Mucosa of stomach (tissue), 1 donor: Measurements from ENCODE around the gene ETNK2.

ENCODE experiments used
- H3K27me3 ChIP-seq: one replicate; pipeline ENCODE4 v1.7.0; 2013; ENCODE audit warnings: mild to moderate bottlenecking, low read length; ENCODE audit not compliant: control insufficient read depth, insufficient read depth
- H3K36me3 ChIP-seq: one replicate; pipeline ENCODE4 v1.7.0; 2013; ENCODE audit warnings: low read length; ENCODE audit not compliant: control insufficient read depth, insufficient read depth
- H3K4me1 ChIP-seq: one replicate; pipeline ENCODE4 v1.7.0; 2013; ENCODE audit warnings: mild to moderate bottlenecking, low read length; ENCODE audit not compliant: control insufficient read depth, insufficient read depth
- H3K4me3 ChIP-seq: one replicate; pipeline ENCODE4 v1.7.0; 2013; ENCODE audit warnings: low read length
- H3K9ac ChIP-seq: one replicate; pipeline ENCODE4 v1.7.0; 2013; ENCODE audit warnings: mild to moderate bottlenecking, low read length, moderate library complexity
- H3K9me3 ChIP-seq: one replicate; pipeline ENCODE4 v1.7.0; 2013; ENCODE audit warnings: mild to moderate bottlenecking, low read length, moderate library complexity; ENCODE audit not compliant: control insufficient read depth
- donor health status: Pancreatic carcinoma.

The ETNK2 gene, protein sequence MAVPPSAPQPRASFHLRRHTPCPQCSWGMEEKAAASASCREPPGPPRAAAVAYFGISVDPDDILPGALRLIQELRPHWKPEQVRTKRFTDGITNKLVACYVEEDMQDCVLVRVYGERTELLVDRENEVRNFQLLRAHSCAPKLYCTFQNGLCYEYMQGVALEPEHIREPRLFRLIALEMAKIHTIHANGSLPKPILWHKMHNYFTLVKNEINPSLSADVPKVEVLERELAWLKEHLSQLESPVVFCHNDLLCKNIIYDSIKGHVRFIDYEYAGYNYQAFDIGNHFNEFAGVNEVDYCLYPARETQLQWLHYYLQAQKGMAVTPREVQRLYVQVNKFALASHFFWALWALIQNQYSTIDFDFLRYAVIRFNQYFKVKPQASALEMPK

DNA sequence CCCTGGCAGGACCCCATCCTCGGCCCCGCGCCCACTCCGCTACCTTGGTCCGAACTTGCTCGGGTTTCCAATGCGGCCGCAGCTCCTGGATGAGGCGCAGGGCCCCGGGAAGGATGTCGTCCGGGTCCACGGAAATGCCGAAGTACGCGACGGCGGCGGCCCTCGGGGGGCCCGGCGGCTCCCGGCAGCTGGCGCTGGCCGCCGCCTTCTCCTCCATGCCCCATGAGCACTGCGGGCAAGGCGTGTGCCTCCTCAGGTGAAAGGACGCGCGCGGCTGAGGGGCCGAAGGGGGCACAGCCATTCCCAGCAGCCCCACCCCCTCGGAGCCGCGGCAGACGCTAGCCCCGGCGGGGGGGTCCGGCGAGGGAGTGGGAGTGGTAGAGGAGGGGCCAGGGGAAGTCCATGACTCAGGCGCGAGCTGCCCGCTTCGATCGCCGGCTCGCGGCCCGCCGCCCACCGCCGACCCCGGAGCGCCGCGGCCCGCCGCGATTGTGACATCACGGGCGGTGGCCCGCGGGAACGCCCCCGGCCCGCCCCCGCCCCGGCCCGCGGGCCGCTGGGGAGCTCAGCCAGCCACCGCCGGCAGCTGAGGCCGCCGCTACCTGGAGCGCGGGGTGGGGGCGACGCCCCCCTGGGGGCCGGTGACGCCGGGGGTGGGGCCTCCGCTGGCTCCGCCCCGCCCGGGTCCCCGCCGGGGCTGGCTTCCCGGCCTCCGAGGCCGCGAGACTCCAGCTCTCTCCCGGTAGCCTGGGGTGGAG, at the start of gene ETNK2:
Gene ETNK2, minus strand, starts transcription at position 493 of the 758 bp plus-strand sequence. Its CDS starts 192 bp downstream, at position 301.
- peak within 1 kb of the TSS; percentile 50 for H3K9ac ChIP-seq
- peaks cover 17% of the 10 kb centered on the region for H3K27me3 ChIP-seq
- H3K4me1 ChIP-seq, result no peaks in the 10 kb centered on the region
- no peak within 1 kb of the TSS for H3K4me3 ChIP-seq
- no peaks in the 10 kb centered on the region for H3K36me3 ChIP-seq
- no peaks in the 10 kb centered on the region for H3K9me3 ChIP-seq

DNA sequence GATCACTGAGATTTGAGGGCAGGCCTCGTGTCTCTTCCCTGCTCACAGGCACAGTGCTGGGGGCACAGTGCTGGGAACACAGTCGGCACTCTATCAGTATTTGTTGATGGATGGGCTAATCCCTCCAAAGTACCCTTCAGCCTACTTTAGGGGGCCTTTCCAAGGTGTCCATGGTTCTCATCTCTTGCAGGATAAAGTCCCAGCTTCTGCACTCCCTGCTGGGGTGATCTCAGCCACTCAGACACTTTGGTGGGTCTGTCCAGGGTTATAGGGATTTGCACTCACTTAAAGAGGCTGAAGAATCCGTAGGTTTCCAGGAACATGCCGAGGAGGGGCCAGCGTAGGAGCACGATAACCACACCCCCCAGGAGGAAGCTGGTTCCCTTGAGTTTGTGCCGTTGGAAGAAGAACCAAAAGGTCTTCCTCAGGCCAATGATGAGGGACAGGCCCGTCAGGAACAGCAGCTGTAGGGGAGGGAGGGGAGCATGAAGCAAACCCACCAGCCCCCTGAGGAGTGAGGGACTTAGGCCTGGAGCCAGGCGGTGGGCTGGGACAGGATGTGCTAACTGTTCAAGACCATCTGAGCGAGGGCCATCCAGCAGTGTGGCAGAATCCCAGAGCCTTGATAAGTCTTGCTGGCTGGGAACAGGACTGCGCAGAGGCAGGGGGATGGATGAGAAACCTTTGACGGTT, 49.6 kb upstream of the ETNK2 start:
- Histone ChIP-seq H3K36me3 (no peaks in the 10 kb centered on the region), H3K27me3 (no peaks in the 10 kb centered on the region), H3K9ac (no peak overlapping the region), H3K4me3 (no peak overlapping the region), H3K9me3 (no peaks in the 10 kb centered on the region), H3K4me1 (no peaks in the 10 kb centered on the region)

DNA sequence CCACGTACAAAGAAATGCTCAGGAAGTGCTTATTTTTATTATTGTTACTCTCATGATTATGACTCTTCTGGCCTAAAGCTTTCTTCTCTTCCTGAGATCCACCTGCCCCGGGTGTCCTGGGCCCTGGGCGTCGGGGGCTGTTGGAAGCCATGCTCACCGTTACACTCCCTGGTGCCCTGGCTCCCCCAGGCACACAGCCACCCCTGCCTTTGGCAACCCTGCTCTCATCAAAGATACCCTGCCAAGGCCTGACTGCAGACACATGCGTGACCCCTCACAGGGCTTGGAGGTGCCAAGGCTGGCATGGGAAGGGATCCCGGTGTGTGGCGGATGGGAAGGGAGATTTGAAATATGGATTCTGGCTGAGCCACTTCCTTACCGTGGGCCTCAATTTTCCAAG, 47.7 kb upstream of the ETNK2 start:
- no peaks in the 10 kb centered on the region for H3K36me3 ChIP-seq
- H3K4me1 ChIP-seq, result peaks cover 3% of the 10 kb centered on the region
- no peak overlapping the region for H3K4me3 ChIP-seq
- H3K9ac ChIP-seq, result no peak overlapping the region
- no peaks in the 10 kb centered on the region for H3K27me3 ChIP-seq
- no peaks in the 10 kb centered on the region for H3K9me3 ChIP-seq

DNA sequence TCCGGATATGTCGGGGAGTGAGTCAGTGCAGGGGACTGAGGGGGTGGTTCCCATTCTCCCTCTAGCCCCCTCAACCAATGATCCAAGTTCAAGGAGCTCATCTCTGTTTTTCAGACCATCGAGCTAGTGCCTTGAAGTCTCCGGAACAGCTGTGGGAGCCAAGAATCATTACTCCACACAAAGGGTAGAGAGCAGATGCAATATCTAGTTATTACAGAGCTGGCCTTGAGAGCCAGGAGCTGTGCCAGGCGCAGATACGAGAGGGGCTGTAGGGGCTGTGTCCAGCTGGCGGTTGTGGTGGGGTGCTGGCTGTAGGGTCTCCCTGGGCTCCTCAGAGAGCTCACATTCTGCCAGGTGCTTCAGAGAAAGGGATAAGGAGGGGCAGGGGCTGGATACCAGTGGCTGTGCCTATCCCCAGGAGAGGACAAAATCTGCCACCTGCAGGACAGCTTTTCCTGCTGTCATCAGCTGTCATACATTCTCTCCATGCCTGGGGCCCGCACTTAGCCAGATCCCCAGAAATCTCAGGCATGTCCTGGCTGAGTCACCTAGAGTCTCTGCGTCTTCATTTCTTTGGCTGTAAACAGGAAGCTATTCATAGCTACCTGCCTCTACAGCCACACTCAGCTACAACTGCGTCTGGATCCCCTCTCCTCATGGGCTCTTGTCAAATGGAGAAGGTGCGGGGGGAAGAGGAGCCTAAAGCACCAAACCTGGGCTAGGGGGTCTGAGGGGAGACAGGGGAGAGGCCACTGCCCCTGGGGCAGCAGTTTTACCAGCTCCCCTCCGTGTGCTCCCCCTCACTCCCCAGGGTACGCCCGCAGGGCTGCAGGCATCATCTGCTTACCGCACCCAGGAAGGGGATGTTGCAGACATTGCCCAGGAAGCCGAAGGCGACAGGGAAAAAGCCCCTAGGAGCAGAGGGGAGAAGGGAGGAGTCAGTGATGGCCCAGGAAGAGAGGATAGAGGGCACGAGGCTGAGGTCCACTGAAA, 46.8 kb upstream of the ETNK2 start:
- Histone ChIP-seq H3K27me3 (no peaks in the 10 kb centered on the region), H3K4me3 (no peak overlapping the region), H3K4me1 (peaks cover 10% of the 10 kb centered on the region), H3K9me3 (no peaks in the 10 kb centered on the region), H3K36me3 (no peaks in the 10 kb centered on the region), H3K9ac (no peak overlapping the region)

DNA sequence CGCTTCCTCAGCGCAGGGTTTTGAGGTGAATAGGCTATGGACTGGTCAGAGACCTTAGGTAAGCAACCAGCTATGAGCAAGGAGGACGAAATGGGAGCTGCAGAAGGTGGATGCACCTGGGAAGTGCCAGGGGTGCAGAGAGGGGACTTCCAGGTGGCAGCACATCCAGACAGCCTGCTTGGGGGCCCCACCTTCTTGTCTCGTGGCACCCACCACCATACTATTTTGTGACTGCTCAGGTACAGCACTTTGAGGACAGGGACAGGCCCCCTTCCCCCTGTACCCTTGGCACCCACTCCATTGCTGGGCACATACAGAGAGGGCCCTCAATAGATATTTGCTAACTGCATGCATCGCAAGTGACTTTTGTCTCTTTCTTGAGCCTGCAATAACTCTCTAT, 45.2 kb upstream of the ETNK2 start:
- Histone ChIP-seq H3K9me3 (no peaks in the 10 kb centered on the region), H3K4me3 (no peak overlapping the region), H3K4me1 (peaks cover 25% of the 10 kb centered on the region), H3K9ac (no peak overlapping the region), H3K27me3 (no peaks in the 10 kb centered on the region), H3K36me3 (no peaks in the 10 kb centered on the region)

DNA sequence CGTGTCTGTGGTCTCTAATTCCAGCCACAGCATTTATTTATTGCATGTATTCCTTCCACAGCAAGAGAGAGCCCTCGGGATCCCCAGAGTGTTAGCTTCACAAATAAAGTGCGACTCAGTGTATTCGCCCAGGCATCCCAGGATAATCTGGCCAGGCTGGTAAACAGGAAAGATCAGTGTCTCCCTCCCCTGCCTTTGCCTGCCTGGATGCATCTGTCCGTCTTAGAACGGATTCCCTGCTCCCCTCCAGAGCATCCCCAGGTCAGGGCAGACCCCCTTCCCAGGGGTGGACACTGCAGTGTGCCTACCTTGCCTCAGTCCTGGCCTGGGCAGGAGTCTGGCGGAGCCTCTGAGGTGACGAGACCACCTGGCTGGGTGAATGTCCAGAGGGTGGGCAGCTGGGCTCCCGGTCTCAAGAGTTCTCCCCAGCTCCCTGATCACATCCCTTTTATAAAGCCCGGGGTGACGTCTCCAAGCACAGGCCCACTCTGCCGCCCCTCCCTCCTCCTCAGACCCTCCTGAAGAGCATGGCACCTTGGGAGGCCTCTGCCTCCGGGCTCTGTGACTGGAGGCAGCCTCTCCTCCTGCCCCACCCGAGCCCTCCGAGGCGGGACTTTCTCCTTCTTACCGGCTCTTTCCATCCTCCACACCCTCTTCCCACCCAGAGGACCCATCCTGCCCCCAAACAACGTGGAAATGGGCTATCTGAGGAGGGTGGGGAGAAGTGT, 44.4 kb upstream of the ETNK2 start, which contains the start of gene KISS1:
Gene KISS1, minus strand, starts transcription at position 424 of the 728 bp plus-strand sequence. CDS start 3,615 bp downstream, outside the sequence.
- Histone ChIP-seq H3K36me3 (no peaks in the 10 kb centered on the region), H3K27me3 (no peaks in the 10 kb centered on the region), H3K9me3 (no peaks in the 10 kb centered on the region), H3K4me3 (no peak within 1 kb of the TSS), H3K4me1 (peaks cover 33% of the 10 kb centered on the region), H3K9ac (no peak within 1 kb of the TSS)

DNA sequence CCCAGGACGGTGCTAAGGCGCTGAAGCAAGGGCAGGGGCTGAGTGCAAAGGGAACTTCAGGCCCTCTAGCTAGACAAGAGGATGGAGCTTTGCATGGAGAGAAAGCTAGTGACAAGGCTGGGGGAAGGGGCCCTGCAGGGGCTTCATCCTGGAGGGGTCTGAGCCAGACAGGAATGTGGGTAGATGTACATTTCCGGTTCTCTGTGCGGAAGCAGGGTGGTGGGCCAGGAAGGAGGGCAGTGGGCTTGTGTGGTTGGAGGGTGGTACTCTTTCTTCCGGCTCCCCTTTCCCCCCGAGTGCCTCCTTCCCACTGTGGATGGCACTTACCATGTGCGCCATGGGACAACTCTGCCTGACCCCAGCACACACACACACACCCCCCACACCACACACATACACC, 42.9 kb upstream of the ETNK2 start:
- H3K27me3 ChIP-seq, result peaks cover 2% of the 10 kb centered on the region
- H3K9ac ChIP-seq, result no peak overlapping the region
- no peak overlapping the region for H3K4me3 ChIP-seq
- H3K4me1 ChIP-seq, result peaks cover 39% of the 10 kb centered on the region
- no peaks in the 10 kb centered on the region for H3K36me3 ChIP-seq
- H3K9me3 ChIP-seq, result no peaks in the 10 kb centered on the region

DNA sequence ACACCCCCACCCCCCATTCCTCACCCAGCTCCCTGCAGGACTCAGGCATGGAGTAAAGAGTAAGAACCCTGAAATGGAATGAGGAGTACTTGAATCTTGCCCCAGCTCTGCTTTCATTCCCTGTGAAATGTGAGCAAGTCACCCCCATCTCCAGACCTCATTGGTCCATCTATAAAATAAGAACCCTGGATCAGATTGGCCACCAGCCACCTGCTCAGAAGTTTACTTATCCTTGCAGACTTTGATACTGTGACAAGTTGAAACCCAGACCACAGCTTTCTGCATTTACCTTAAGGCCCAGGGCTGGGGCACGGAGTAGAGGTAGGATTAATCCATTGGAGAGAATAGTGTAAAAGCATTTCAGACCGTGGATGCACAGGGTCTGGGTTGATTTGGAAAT, 42.2 kb upstream of the ETNK2 start:
- no peak overlapping the region for H3K9ac ChIP-seq
- H3K36me3 ChIP-seq, result no peaks in the 10 kb centered on the region
- peaks cover 8% of the 10 kb centered on the region for H3K27me3 ChIP-seq

DNA sequence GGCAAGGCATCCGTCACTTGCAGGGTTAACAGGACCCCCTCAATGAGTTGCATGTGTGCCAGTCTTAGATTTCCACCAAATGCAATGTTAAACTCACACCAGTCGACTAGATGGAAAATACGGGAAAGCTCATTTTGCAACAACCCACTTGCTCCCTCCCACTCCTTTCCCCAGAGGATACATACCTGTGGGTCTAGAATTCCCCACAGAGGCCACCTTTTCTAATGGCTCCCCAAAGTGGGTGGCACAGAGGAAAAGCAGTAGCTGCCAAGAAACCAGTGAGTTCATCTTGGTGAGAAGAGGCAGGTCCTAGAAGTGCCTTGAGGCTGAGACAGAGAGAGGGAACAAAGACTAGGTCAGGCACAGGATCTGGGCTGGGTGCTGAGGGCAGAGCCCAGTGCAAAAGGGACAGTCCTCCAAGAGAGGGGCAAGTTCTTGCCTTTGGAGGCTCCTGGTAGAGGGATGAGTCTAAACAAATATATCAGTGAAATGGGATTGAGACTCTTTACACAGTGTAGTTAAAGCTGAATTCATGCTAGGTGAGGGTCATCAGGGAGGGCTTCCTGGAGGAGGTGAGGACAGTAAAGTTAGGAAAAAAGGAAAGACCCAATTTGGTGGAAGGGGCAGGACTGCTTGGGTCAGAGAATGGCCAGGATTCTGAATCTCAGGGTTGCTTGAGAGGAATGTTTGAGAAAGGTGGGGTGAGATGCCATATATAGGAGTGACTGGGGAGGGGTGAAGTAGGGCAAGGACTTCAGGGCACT, 40.9 kb upstream of the ETNK2 start:
- no peak overlapping the region for H3K9ac ChIP-seq
- H3K4me3 ChIP-seq, result no peak overlapping the region
- H3K36me3 ChIP-seq, result no peaks in the 10 kb centered on the region
- H3K4me1 ChIP-seq, result peaks cover 39% of the 10 kb centered on the region
- H3K9me3 ChIP-seq, result no peaks in the 10 kb centered on the region
- H3K27me3 ChIP-seq, result peaks cover 18% of the 10 kb centered on the region

More for the DNA sequence above, 42.2 kb upstream of the ETNK2 start:
- Histone ChIP-seq H3K9me3 (no peaks in the 10 kb centered on the region), H3K4me1 (peaks cover 39% of the 10 kb centered on the region), H3K4me3 (no peak overlapping the region)

DNA sequence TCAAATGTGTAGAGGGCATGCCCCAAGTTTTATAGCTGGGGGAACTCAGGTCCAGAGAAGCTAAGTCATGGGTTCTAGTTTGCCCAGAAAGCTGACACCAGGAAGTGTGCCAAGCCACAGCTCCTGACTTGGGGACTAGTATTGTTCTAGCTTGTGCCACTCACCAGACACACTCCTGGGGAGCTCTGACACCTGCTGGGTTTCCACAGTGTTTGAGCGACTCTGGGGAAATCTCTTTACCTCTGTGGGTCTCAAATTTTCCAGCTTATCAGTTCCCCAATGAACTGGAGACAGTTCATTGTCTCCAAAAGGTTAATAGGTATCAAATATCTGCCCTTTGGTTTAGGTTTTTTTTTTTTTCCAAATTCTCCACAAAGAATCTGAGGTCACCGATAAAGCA, 40.2 kb upstream of the ETNK2 start:
- Histone ChIP-seq H3K9ac (no peak overlapping the region), H3K36me3 (no peaks in the 10 kb centered on the region), H3K4me3 (no peak overlapping the region), H3K4me1 (peaks cover 39% of the 10 kb centered on the region), H3K27me3 (peaks cover 23% of the 10 kb centered on the region), H3K9me3 (no peaks in the 10 kb centered on the region)
